Upper lobe of right lung (tissue), 1 donor: ENCODE data around the gene ZNF658. TPM values are rescaled to one million over a fixed set of nuclear protein-coding genes. Genes with fewer than 3 reads are reported as not detected.
"Not testable (repeated sequence)": the region's sequence is repeated elsewhere in the genome, so short reads cannot be mapped to it uniquely, and the experiment has no call there.

ENCODE experiments used
- ATAC-seq: fragments of 200-7000 bp; cut with Tn5 transposase; one replicate; pipeline ENCODE4 v1.9.1; 2020; ENCODE audit warnings: mild to moderate bottlenecking, moderate library complexity
- DNase-seq: peaks from one replicate; pipeline ENCODE4 v3.0.0-alpha.2; 2020
- H3K27ac ChIP-seq: fragments of 200-600 bp; one replicate; pipeline ENCODE4 v1.8.0; 2022
- H3K27me3 ChIP-seq: fragments of 200-600 bp; one replicate; pipeline ENCODE4 v1.8.0; 2022; ENCODE audit warnings: mild to moderate bottlenecking
- H3K36me3 ChIP-seq: fragments of 200-600 bp; one replicate; pipeline ENCODE4 v1.8.0; 2022
- H3K4me1 ChIP-seq: fragments of 200-600 bp; one replicate; pipeline ENCODE4 v1.8.0; 2022
- H3K4me3 ChIP-seq: fragments of 200-600 bp; one replicate; pipeline ENCODE4 v1.8.0; 2022; ENCODE audit warnings: mild to moderate bottlenecking
- H3K9me3 ChIP-seq: fragments of 200-600 bp; one replicate; pipeline ENCODE4 v1.8.0; 2022
- intact Hi-C: fragments of 100-400 bp; cut with DNase I; formaldehyde crosslinking; loops from one replicate; pipeline ENCODE4 v1.11.0; 2022
- total RNA-seq: library from RNA; stranded (reverse); fragmentation: NEBNext Ultra II Directional; extraction: Animal tissue kit (Norgen Biotek cat#: 25700); gene quantifications from one replicate; pipeline ENCODE4 v1.2.1, GENCODE V29; 2021
- donor health status: DM: no; HTN: yes; CAD: no; lungs with severe emphysema.

The ZNF658 gene
- total RNA-seq, 1 donor from 2014 or later: 5.8 TPM

GRCh38 chr9:66942400-66943155 is 42.1 kb downstream of the ZNF658 start:
- H3K27ac ChIP-seq, H3K9me3 ChIP-seq, H3K4me1 ChIP-seq, H3K36me3 ChIP-seq, DNase-seq, H3K27me3 ChIP-seq, ATAC-seq, intact Hi-C loops, H3K4me3 ChIP-seq: not testable (repeated sequence)

GRCh38 chr9:66952576-66952975 is 52.1 kb downstream of the ZNF658 start:
- ATAC-seq, intact Hi-C loops, DNase-seq, H3K9me3 ChIP-seq, H3K27ac ChIP-seq, H3K36me3 ChIP-seq, H3K4me1 ChIP-seq, H3K27me3 ChIP-seq, H3K4me3 ChIP-seq: not testable (repeated sequence)

Other genes starting within 250 kb of the ZNF658 start
- not detected for gene SPATA31A3, start 91.8 kb downstream of the ZNF658 start, total RNA-seq